Eye (tissue), 1 donor: ENCODE measurements around the gene TSEN15.
"Not testable (repeated sequence)": the region's sequence is repeated elsewhere in the genome, so short reads cannot be mapped to it uniquely, and the experiment has no call there.

Experiments used
- DNase-seq: peaks from one replicate; pipeline ENCODE4 v3.0.0-alpha.2; 2015

Gene TSEN15

DNA sequence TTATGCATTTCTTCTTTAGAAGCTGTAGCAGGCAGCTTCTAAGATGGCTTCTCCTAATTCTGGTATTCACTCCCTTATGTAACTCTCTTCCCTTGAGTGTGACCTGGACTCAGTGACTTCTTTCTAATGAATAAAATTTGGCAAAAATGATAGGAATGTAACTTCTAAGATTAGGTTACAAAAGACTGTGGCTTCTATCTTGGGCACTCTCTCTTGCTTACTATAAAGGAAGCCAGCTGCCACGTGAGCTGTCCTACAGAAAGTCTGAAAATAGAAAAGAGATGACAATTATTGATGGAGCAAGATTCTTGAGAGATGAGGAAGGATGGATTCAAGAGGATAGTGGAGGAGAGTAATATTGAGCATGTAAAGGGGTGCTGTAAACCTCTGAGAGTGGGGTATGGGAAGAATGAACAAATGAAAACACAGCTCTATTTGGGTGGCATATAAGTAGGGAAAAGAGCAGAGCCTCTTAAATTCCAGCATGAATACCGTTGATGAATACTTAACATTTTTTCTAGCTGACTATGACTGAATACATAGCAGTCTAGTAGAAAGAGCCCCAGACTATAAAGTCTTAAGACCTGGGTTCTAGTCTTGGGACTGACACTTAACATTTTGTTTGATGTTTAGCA, 5.5 kb downstream of the TSEN15 start:
- no peak for DNase-seq

DNA sequence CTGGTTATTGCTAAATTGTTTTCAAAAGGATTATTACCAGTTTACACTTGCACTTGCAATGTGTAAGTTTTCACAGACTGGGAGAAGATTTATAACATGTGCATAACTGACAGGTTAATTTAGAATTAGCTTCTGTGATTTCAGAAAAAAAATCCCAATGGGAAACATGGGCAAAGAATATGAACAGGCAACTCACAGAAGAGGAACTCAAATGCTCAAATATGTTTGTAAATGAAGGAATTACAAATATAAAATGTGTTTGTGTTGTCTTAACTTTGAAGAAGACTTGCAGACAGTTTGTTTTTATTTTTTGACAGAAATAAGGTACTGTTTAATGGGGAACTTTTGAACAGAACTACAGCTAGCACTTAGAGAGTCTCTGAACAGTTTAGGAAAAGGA, 8.4 kb downstream of the TSEN15 start:
- no peak for DNase-seq

DNA sequence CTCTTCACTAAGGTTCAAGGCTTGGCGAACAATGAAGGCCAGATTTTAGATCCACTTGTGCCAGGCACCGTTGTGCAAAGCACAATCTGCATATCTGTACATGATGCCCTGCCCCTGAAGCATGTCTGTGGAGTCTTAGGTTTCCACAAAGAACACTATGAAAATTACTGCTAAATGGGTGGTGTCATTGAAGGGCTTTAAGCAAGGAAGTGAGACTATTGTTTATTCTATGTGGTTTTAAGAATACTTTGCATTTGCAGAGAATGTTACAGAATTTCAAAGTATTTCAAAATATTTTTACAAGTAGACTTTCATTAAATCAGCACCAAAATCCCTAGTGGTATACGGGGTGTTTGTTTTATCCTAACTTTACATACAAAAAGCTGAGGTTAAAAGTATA, 8.8 kb downstream of the TSEN15 start:
- no peak for DNase-seq

DNA sequence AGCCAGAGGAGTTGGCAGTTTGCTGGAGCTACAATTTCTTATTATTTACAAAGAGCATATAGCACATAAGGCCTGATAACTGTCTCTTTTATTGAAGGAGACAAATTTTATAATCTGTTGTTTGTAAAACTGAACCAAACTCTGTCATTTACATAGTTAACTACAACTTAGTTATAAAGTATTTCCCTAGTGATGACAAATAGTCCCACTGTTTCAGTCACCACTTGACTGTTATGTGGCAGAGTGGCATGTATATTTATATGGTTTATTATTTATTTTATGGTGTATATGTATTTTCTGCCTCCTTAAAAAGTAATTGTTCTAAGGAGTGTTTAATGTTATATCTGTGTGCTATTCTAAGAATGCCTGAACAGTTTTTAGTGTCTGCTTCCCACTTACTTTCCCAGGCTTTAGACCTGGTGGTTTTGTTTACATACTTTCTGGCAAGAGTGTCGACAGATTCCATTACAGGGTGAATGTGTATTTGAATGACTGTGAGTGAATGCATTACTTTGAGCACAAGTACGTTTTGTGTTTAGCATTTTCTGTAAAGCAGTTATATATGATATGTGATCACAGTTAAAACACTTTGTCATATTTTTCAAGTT, 10.0 kb downstream of the TSEN15 start:
- no peak for DNase-seq

DNA sequence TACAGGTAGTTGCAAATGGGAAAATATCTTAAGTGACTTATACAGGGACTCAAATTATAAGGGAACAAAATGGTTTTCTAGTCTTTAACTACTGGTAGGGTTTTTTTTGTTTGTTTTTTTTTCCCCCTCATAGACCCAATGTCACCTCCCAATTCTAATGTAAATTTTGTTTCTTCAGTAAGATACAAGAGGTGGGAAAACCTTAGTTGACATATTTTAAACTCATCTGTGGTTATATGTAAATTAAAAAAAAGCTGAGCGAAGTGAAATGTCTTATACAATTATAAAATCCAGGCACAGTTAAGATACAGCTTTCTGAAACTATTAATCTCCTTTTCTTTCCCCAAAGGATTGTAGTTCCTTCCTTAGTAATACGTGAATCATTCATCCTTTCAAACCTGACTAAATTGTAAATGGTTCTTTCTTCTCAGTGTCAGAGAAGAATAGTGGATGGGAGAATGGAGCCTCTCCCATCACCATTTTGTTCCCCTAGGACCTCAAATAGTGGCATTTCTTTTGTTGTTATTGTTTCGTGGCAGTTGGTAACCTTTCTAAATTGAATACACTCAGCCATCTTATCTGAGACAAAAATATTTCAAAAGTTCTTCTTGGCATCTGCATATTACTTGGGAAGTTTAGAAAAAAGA, 11.2 kb downstream of the TSEN15 start:
- no peak for DNase-seq

DNA sequence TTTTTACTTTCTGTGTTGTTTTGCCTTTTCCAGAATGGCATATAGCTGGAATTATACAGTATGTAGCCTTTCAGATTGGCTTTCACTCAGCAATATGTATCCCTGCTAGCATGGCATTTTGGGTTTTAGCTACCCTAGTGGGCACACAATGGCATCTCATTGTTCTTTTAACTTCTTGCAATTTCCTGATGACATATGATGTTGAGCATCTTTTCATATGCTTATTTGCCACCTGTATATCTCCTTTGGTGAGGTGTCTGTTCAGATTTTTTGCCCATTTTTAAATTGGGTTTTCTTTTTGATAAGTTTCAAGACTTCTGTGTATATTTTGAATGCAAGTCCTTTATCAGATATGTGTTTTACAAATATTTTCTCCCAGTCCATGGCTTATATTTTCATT, 14.0 kb downstream of the TSEN15 start:
- no peak for DNase-seq

DNA sequence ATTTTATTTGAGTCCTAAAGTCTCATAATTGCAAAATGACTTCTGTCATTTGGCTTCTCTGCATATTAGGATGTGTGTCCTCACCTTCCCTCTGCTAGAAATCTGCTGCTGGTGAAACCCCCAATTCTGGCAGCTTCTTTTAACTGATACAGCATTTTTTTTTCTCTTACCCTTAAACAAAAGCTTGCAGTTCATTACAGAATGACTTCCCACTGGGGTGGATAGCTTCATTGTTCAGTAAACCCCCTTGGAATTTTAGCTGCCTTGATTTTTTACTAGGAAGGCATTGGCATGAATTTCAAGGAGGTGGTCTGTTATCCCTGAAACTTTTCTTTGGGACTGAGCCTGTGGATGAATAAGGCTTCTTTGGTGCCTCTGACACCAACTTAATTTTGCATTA, 16.8 kb downstream of the TSEN15 start:
- no peak for DNase-seq

DNA sequence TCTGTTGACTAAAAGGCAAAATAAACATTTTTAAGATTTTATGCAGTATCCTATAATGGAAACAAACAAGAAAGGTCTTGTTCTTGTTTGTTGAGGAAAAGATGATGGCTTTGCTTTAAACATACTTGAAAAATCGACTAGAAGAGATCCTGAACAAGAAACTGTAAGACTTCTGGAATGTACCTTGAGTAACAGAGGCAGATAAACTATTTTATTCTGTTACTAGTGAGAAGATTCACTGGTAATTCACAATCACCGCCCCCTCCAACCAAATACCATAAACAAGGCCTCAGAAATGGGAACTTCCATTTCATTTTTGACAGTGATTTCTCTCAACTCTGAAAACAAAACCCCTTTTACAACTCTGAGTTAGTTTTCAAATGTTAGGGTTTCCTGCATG, 18.1 kb downstream of the TSEN15 start:
- DNase-seq: no peak

DNA sequence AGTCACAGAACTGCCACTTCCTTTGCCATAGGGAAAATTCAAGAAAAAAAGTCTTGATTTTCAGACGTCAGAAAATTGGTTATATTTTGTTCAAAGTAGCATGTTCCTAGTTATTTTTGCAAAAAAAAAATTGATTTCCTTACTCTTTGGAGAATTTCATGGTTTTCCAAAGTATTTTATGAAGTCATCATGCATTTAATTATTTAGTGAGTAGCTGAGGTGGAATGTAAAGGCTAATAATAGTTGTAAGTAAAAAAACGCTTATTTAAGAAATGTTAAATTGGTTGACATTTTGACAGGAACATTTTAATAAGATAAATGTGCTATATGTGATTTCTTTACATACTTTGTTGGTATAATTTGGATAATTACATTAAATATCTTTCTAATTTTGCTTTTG, 20.8 kb downstream of the TSEN15 start:
- DNase-seq: no peak

DNA sequence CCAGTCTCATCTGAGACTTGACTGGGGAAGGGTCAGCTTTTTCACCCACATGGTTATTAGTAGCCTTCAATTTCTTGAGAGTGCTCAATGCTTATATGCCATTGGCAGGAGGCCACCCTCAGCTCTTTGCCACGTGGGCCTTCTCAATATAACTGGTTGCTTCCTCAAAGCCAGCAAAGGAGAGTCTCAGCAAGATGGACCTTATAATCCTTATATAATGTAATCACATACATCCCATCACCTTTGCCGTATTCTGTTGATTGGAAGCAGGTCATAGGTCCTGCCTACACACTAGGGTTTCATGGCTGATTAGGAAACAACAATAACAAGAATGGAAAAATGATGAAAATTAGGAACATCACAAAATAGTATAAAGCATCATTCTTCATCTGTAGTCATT, 22.9 kb downstream of the TSEN15 start:
- DNase-seq: no peak

DNA sequence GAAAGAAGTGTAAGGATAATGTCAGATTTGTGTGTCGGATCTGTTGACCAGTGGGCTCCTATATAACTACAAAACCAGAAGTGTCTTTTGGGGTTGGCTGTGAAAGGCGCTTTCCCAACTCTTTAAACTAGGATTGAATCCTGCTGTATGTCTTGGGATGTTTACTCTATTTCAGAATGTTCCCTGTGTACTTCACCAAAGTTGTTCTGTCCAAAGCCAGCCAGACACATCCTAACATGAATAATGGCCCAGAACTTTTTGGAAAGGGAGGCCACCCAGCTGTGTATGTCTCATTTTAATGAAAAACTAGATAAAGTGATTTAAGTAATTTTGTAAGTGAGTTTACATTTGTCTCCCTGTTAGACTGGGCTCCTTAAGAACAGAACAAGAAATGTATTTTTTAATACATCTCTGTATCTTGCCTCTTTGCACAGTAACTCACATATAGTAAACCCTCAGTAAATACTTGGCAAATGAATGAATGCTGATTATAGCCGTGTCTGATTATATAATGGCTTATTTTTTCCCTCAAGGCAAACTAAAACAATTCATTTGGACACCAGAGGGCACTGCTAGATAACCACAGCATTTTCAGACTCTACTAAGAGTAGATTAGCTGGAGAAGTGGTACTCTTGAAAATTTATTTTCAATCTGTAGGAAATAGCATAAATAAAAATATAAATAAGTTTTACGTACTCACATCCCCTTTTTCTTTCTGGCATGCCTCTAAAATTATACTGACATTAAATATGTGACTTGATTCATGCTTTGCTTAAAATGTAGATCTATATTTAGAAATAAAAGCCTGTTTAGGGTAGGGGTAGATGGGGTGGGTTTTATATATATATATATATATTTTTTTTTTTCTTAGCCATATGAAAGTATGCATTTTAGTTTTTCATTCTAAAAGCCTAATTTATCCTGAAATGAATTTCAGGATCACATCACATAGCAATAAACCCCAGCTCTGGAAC, 23.8 kb downstream of the TSEN15 start:
- peak; percentile 91 for DNase-seq

DNA sequence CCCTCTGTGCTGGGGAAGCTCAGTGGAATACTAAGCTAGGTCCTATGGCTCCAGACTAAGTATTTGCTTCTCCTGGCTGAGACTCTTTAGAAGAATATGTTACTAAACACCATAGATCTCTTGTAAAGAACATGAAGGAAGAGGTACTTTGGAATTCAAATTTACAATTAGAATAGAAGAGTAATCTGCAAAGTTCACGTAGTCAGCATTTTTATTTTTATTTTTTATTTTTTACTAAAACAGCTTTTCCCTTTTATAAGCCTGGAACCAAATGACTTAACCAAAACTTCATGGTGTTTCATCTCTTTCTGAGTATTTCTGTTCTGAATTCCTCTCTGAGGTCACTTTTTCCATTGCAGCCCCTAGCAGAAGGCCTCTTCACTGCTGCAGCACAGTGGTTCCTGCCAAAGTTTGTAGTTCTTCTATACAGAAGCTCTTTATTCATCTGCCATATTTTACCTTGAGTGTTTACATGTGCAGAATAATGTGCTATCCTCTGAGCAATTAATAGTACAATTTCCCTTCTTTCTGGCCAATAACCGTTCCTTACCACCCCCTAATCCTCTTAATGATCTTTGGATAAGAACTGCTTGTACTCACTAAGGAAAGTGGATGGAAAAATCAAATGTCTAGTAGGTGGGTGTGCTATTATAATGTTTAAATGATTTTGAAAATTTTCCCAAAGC, 27.2 kb downstream of the TSEN15 start:
- DNase-seq: peak; percentile 60

DNA sequence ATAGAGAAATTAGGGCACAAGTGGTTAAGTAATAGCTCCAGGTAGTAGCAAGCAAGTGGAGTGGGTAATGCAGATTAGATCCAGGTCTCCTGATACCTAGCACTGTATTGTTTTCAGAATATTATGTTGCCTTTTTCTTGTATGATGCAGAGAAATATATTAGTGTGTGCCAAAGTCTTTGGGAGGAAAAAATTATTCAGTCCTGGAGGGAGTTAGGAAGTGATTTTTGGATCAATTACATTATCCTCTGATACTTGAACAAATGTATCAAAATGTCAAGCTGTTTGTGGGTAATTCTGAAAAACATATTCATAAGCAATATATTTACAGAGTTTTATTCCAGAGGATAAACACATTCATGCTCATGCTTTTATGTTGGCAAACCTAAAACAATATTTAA, 28.8 kb downstream of the TSEN15 start:
- DNase-seq: no peak

DNA sequence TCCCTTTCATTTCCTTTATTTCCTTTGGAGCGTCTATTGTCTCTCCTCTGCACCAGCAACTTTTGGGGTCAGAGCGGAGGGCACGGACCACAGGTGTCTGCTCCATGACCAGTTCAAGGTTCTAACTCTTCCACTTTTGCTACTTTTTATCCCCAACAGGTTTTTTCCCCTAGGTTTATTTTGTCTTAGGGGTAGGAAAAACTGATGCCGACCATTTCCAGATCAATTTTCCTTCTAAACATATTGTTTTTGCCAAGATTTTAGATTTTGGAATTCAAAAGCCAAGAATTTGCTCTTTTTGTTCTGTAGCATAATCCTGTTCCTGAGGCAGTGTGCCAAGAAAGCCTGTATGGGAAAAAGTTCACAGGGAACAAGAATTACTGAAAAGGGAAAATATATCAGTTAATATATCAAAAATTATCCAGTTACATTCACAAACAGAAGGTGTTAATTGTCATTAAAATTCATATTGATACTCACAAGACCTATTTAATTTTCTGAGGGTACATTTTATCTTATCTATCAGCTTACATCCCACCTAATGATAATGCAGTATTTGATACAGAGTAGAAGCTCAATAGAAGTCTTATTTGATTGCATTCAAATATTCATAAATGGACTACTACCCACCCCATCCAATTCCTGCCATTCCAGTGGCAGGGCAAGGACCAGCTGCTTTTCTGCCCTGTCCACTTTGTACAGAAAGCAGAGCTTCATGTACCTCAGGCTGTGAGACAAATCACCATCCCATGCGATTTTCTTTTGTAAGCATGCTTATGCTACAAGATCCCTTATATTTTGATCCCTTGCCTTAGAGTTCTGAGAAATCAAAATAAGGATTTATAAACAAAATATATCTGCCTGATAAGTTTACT, 31.2 kb downstream of the TSEN15 start:
- peak; percentile 28 for DNase-seq

DNA sequence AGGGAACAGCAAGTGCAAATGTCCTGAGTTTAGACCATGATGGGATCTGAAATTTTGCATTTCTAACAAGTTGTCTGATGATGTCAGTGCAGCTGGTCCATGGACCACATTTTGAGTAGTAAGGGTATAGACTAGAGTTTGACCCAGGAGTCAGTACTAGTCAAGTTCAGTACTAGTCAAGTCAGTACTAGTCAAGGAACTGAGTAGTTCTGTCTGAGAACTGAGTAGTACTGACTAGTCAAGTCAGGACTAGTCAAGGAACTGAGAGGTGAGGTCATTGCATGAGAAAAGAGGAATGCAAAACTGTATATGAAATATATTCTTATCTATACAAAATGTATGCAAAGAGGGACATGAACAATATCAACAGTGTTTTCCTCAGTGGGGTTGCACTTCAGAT, 34.1 kb downstream of the TSEN15 start:
- no peak for DNase-seq

DNA sequence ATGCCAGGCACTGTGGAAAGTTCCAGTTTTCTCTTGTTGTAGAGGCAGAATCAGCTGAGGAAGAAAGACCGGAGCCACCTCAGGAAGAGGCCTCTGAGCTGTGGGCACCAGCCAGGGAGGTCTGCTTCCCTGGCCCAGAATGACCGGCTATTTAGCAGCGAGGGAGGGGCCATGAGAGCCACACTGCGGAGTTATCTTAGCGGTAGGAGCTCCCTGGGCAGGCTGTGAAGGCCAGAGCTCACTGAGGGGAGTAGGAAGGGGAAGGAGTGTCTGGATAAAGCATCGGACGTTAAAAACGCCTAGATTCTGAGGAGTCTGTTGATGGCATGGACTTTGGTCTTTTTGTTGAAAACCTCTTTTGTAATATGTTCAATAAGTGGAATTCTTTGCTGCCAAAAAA, 36.5 kb downstream of the TSEN15 start:
- no peak for DNase-seq

DNA sequence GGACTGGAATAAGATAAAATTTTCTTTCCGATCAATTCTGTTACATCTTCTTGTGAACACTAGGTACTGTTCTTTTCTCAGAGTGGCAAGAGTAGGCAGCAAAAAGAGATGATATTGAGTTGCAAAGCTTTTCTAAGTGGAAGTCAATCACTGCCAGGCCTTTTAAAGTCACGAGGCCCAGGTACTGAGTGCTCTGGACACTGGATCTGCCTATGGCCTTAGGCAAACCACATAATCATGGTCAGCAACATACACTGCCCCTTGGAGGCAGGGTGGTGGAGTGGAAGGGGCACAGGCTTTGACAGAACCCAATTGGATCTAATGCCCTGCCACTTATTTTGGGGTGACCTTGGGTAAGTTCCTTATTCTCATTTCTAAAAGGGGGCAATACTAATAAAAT, 41.5 kb downstream of the TSEN15 start:
- DNase-seq: no peak

DNA sequence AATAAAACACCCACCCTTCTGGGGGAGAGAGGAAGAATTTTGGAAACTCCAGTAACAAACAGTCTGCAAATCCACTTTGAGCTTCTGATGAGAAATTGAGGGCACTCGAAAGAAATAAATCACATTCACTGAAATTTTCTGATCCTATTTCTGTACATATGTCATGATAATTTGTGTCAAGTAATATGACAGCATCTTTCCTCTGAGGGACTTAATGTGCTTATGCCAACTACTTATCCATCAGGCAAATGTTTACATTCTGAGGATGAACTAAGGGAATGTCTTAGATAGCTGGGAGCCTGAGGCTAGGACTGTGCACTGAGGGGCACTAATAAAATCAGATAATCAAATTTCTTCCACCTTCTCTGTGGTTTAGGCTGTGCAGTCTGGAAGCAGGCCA, 44.5 kb downstream of the TSEN15 start:
- DNase-seq: no peak

DNA sequence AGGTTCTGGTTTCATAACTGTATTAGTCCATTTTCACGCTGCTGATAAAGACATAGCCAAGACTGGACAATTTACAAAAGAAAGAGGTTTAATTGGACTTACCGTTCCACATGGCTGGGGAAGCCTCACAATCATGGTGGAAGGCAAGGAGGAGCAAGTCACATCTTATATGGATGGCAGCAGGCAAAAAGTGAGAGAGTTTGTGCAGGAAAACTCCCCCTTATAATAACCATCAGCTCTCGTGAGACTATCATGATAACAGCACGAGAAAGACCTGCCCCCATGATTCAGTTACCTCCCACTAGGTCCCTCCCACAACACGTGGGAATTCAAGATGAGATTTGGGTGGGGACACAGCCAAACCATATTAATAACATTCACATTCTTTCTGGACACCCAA, 45.0 kb downstream of the TSEN15 start:
- DNase-seq: not testable (repeated sequence)

DNA sequence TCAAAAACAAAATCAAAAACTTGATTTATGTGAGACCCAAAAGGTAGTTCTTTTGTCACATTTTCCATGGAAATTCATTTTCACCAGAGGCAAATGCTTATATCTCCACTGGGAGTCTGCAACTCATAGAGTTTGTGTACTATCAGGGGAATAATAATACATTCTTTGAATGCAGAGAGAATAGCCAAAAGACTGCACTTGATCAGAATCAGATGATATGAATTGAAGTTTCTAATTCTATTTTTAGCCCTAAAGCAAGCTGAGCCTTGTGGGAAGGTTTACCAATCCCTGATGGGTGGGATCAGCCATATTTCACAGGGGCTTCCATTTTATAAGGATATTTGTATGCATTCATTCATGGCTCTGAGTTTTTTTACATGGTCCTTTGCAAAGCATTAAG, 49.6 kb downstream of the TSEN15 start:
- peak; percentile 23 for DNase-seq

DNA sequence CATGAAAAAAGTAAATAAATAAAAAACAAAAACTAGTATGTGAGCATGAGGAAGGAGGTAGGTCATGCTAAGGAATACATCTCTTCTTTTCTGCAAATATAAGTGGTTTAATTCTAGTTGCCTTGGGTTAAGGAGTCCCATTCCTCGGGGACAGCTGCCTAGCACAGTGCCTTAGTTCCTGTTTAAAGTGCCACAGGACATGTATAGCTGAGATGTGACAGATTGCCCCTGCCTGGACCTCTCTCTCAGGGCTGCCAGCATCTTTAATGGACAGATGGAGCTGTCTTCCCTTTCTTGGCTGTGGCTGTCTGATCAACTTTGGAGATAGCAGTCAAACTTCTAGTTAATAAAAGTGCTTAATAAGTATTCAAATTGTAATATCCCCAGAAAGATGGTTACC, 50.0 kb downstream of the TSEN15 start:
- no peak for DNase-seq
